Neural progenitor cell (in vitro differentiated cells): Measurements from ENCODE around the gene SPTA1. TPM values are rescaled to one million over a fixed set of nuclear protein-coding genes. Genes with fewer than 3 reads are reported as not detected.

ENCODE experiments used
- DNase-seq: peaks from one replicate; pipeline ENCODE4 v3.0.0-alpha.2; 2016; ENCODE audit warnings: low spot score
- H2AFZ ChIP-seq: fragments of 200-600 bp; sonication (generic); replicated peaks from 2 replicates; pipeline ENCODE4 v1.6.1; 2016; ENCODE audit warnings: antibody characterized with exemption
- H3F3A ChIP-seq: fragments of 200-600 bp; sonication (generic); 2 replicates; pipeline ENCODE4 v1.6.1; 2016; ENCODE audit warnings: antibody characterized with exemption, low read depth
- H3K27ac ChIP-seq: fragments of 200-600 bp; sonication (generic); 2 replicates; pipeline ENCODE4 v1.5.1; 2016; ENCODE audit warnings: mild to moderate bottlenecking
- H3K27me3 ChIP-seq: fragments of 200-600 bp; sonication (generic); 2 replicates; pipeline ENCODE4 v1.6.1; 2016; ENCODE audit warnings: mild to moderate bottlenecking, moderate library complexity
- H3K36me3 ChIP-seq: fragments of 200-600 bp; sonication (generic); 2 replicates; pipeline ENCODE4 v1.5.1; 2016
- H3K4me1 ChIP-seq: fragments of 200-600 bp; sonication (generic); 2 replicates; pipeline ENCODE4 v1.6.1; 2016; ENCODE audit warnings: mixed run types
- H3K4me2 ChIP-seq: fragments of 200-600 bp; sonication (generic); 2 replicates; pipeline ENCODE4 v1.6.1; 2016
- H3K4me3 ChIP-seq: fragments of 200-600 bp; sonication (generic); 2 replicates; pipeline ENCODE4 v1.5.1; 2016
- H3K79me2 ChIP-seq: fragments of 200-600 bp; sonication (generic); 2 replicates; pipeline ENCODE4 v1.6.1; 2016; ENCODE audit warnings: low read depth
- H3K9ac ChIP-seq: fragments of 200-600 bp; sonication (generic); 2 replicates; pipeline ENCODE4 v1.6.1; 2016
- H3K9me3 ChIP-seq: fragments of 200-600 bp; sonication (generic); 2 replicates; pipeline ENCODE4 v1.5.1; 2016; ENCODE audit warnings: low read depth
- H4K20me1 ChIP-seq: fragments of 200-600 bp; sonication (generic); 2 replicates; pipeline ENCODE4 v1.6.1; 2016; ENCODE audit warnings: low read depth
- H3K27ac Mint-ChIP-seq: 3 replicates; pipeline ENCODE4 v1.8.0; 2021; ENCODE audit warnings: mixed read lengths
- H3K27me3 Mint-ChIP-seq: 2 replicates; pipeline ENCODE4 v1.8.0; 2022; ENCODE audit warnings: low read depth, mild to moderate bottlenecking, inconsistent platforms, moderate library complexity, mixed read lengths; ENCODE audit not compliant: insufficient read depth
- H3K36me3 Mint-ChIP-seq: 3 replicates; pipeline ENCODE4 v1.8.0; 2021; ENCODE audit warnings: mixed read lengths
- H3K4me1 Mint-ChIP-seq: 3 replicates; pipeline ENCODE4 v1.8.0; 2021; ENCODE audit warnings: mixed read lengths
- H3K4me3 Mint-ChIP-seq: 3 replicates; pipeline ENCODE4 v1.8.0; 2021; ENCODE audit warnings: mild to moderate bottlenecking, moderate library complexity, mixed read lengths
- H3K9me3 Mint-ChIP-seq: 3 replicates; pipeline ENCODE4 v1.8.0; 2020; ENCODE audit warnings: mixed read lengths
- CTCF ChIP-seq: fragments of 200-600 bp; sonication (generic); IDR thresholded peaks from 2 replicates; pipeline ENCODE4 v1.5.1; 2017; ENCODE audit warnings: antibody characterized with exemption, mild to moderate bottlenecking
- EZH2 ChIP-seq: fragments of 200-600 bp; sonication (generic); IDR thresholded peaks from 2 replicates; pipeline ENCODE4 v1.6.1; 2017; ENCODE audit warnings: antibody characterized with exemption, mild to moderate bottlenecking, moderate library complexity
- EZH2phosphoT487 ChIP-seq: fragments of 200-600 bp; sonication (generic); IDR thresholded peaks from 2 replicates; pipeline ENCODE4 v1.6.1; 2017; ENCODE audit warnings: antibody characterized with exemption
- total RNA-seq: library from RNA; depleted of rRNA; stranded (reverse); fragments of >200 nt; gene quantifications from 2 replicates; pipeline ENCODE4 v1.2.3, GENCODE V29; 2015; ENCODE audit warnings: low replicate concordance

The SPTA1 gene
- total RNA-seq, 1 donor from 2014 or later, result not detected

GRCh38 chr1:158579733-158580132 lies 106.8 kb downstream of the SPTA1 start, which contains the start of gene OR10X1:
OR10X1 (minus strand) TSS chr1:158579899; CDS start chr1:158579899, 0 bp downstream.
- Histone ChIP-seq H3K4me3 (no peak within 1 kb of the TSS), H3K9ac (no peak within 1 kb of the TSS), H3K79me2 (no peaks in the 10 kb centered on the region), H2AFZ (no peak within 1 kb of the TSS), H3K36me3 (no peaks in the 10 kb centered on the region), H3K27ac (no peak within 1 kb of the TSS), H3K9me3 (no peaks in the 10 kb centered on the region), H3K27me3 (no peaks in the 10 kb centered on the region), H4K20me1 (no peaks in the 10 kb centered on the region), H3K4me1 (no peaks in the 10 kb centered on the region), H3F3A (no peaks in the 10 kb centered on the region), H3K4me2 (no peak within 1 kb of the TSS)
- Mint-ChIP-seq H3K27ac (no peak within 1 kb of the TSS), H3K36me3 (no peaks in the 10 kb centered on the region), H3K27me3 (no peaks in the 10 kb centered on the region), H3K9me3 (no peaks in the 10 kb centered on the region), H3K4me3 (no peak within 1 kb of the TSS), H3K4me1 (no peaks in the 10 kb centered on the region)
- TF ChIP-seq EZH2 (no peak), CTCF (no peak), EZH2phosphoT487 (no peak)
- no peak for DNase-seq

DNA sequence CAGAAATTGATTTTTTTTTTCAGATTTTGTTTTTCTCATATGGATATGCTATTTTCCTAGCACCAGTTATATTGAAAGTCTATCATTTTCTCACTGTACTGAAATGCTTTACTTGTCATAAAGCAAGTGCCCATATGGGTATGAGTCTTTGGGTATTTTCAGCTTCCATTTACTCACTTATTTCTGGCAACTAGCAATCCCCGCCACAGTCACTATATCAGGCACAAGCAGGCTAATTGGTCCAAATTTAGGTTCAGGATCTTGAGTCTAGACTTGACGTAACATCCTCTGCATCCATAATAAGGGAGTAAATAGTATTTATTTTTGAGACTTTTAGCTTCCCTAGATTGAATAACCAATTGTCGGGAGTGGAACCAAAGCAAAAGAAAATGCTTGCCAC lies 109.0 kb downstream of the SPTA1 start:
- Mint-ChIP-seq H3K27ac (no peak overlapping the region), H3K4me3 (no peak overlapping the region), H3K9me3 (no peaks in the 10 kb centered on the region)

DNA sequence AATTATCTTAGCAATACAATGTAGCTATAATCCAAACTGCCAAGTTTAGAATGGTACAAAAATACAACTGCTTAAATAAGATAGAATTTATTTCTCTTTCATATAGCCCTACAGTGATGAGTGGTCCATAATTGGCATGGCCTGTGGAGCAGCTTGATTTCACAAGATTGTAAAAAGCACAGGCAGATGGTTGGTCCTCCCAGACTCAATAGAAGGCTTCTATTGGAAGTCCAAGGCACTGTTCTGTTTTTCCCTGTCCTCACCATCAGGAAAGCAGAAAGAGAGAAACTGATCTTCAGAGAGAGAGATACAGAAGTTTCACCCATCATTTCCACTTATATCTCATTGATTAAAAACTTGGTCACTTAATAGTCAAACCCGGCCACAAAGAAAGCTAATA lies 114.3 kb downstream of the SPTA1 start:
- no peak overlapping the region for H3K4me3 Mint-ChIP-seq
- H3K4me3 ChIP-seq, result no peak overlapping the region
- H3F3A ChIP-seq, result no peaks in the 10 kb centered on the region
- no peaks in the 10 kb centered on the region for H3K36me3 ChIP-seq
- no peak overlapping the region for H3K4me2 ChIP-seq
- H3K36me3 Mint-ChIP-seq, result no peaks in the 10 kb centered on the region
- H3K27ac ChIP-seq, result no peak overlapping the region
- H3K9me3 Mint-ChIP-seq, result no peaks in the 10 kb centered on the region
- no peak overlapping the region for H2AFZ ChIP-seq
- H3K27me3 Mint-ChIP-seq, result no peaks in the 10 kb centered on the region
- H3K79me2 ChIP-seq, result no peaks in the 10 kb centered on the region
- no peak overlapping the region for H3K27ac Mint-ChIP-seq
- no peaks in the 10 kb centered on the region for H3K4me1 Mint-ChIP-seq
- no peaks in the 10 kb centered on the region for H4K20me1 ChIP-seq
- no peaks in the 10 kb centered on the region for H3K9me3 ChIP-seq
- no peak for DNase-seq
- TF ChIP-seq CTCF (no peak), EZH2 (no peak), EZH2phosphoT487 (no peak)
- no peak overlapping the region for H3K9ac ChIP-seq
- H3K27me3 ChIP-seq, result no peaks in the 10 kb centered on the region
- H3K4me1 ChIP-seq, result no peaks in the 10 kb centered on the region

More for the DNA sequence above, 109.0 kb downstream of the SPTA1 start:
- Mint-ChIP-seq H3K4me1 (no peaks in the 10 kb centered on the region), H3K36me3 (no peaks in the 10 kb centered on the region), H3K27me3 (no peaks in the 10 kb centered on the region)
- H3K27ac ChIP-seq, result no peak overlapping the region
- H3K79me2 ChIP-seq, result no peaks in the 10 kb centered on the region
- H3F3A ChIP-seq, result no peaks in the 10 kb centered on the region
- H3K27me3 ChIP-seq, result no peaks in the 10 kb centered on the region
- no peaks in the 10 kb centered on the region for H4K20me1 ChIP-seq
- no peak overlapping the region for H3K9ac ChIP-seq
- no peaks in the 10 kb centered on the region for H3K4me1 ChIP-seq
- H3K4me3 ChIP-seq, result no peak overlapping the region
- H2AFZ ChIP-seq, result no peak overlapping the region
- H3K9me3 ChIP-seq, result no peaks in the 10 kb centered on the region
- no peak for DNase-seq
- TF ChIP-seq EZH2 (no peak), CTCF (no peak), EZH2phosphoT487 (no peak)
- H3K36me3 ChIP-seq, result no peaks in the 10 kb centered on the region
- H3K4me2 ChIP-seq, result no peak overlapping the region

- no peak within 1 kb of the TSS for H3K9ac ChIP-seq
- H2AFZ ChIP-seq, result no peak within 1 kb of the TSS
- no peaks in the 10 kb centered on the region for H3K9me3 Mint-ChIP-seq
- H3K4me3 Mint-ChIP-seq, result no peak within 1 kb of the TSS
- no peaks in the 10 kb centered on the region for H3K36me3 ChIP-seq
- no peaks in the 10 kb centered on the region for H3K27me3 Mint-ChIP-seq
- H3K27me3 ChIP-seq, result no peaks in the 10 kb centered on the region
- no peaks in the 10 kb centered on the region for H3K4me1 Mint-ChIP-seq
- H3K4me3 ChIP-seq, result no peak within 1 kb of the TSS
- H3K79me2 ChIP-seq, result no peaks in the 10 kb centered on the region
- no peak for DNase-seq
- no peak within 1 kb of the TSS for H3K27ac Mint-ChIP-seq
- no peaks in the 10 kb centered on the region for H3K9me3 ChIP-seq
- H3K4me1 ChIP-seq, result no peaks in the 10 kb centered on the region
- H4K20me1 ChIP-seq, result no peaks in the 10 kb centered on the region
- H3K4me2 ChIP-seq, result no peak within 1 kb of the TSS
- TF ChIP-seq EZH2 (no peak), CTCF (no peak), EZH2phosphoT487 (no peak)
- H3K27ac ChIP-seq, result no peak within 1 kb of the TSS
- H3F3A ChIP-seq, result no peaks in the 10 kb centered on the region
- no peaks in the 10 kb centered on the region for H3K36me3 Mint-ChIP-seq
Measured at GRCh38 chr1:158570480-158570879, 116.0 kb downstream of the SPTA1 start, which contains the start of gene OR6P1. OR6P1 (minus strand) TSS chr1:158570580; CDS start chr1:158563604, 6,976 bp downstream.
